Activated CD8-positive, alpha-beta T cell treated with anti-CD3 and anti-CD28 coated beads for 36 hours (primary cell): ENCODE results near the gene KIF13A. TPM values are rescaled to one million over a fixed set of nuclear protein-coding genes. Genes with fewer than 3 reads are reported as not detected.

Source experiments
- ATAC-seq: fragments of 200-7000 bp; cut with Tn5 transposase; one replicate; pipeline ENCODE4 v1.10.0; 2021; ENCODE audit warnings: mild to moderate bottlenecking, moderate library complexity
- CTCF ChIA-PET: fragments of 350-600 bp; sonication (Branson Sonifier 250); formaldehyde crosslinking; loops from one replicate; lab custom pipeline; 2021; ENCODE audit warnings: antibody characterized with exemption; lab: Charles Lee
- POLR2A ChIA-PET: fragments of 350-600 bp; sonication (Branson Sonifier 250); formaldehyde crosslinking; loops from one replicate; lab custom pipeline; 2021; ENCODE audit warnings: antibody characterized with exemption; lab: Charles Lee
- DNase-seq: peaks from one replicate; pipeline ENCODE4 v3.0.0-alpha.2; 2020
- H3K27ac Mint-ChIP-seq: one replicate; pipeline ENCODE4 v1.8.0; 2021; ENCODE audit warnings: mild to moderate bottlenecking, mixed read lengths
- H3K27me3 Mint-ChIP-seq: one replicate; pipeline ENCODE4 v1.8.0; 2021; ENCODE audit warnings: mixed read lengths
- H3K36me3 Mint-ChIP-seq: one replicate; pipeline ENCODE4 v1.8.0; 2021; ENCODE audit warnings: low read depth, mixed read lengths
- H3K4me1 Mint-ChIP-seq: one replicate; pipeline ENCODE4 v1.8.0; 2021; ENCODE audit warnings: low read depth, mixed read lengths
- H3K4me3 Mint-ChIP-seq: one replicate; pipeline ENCODE4 v1.8.0; 2021; ENCODE audit warnings: mild to moderate bottlenecking, moderate library complexity, mixed read lengths
- H3K9me3 Mint-ChIP-seq: one replicate; pipeline ENCODE4 v1.8.0; 2021; ENCODE audit warnings: mixed read lengths
- intact Hi-C: fragments of 100-400 bp; cut with micrococcal nuclease; formaldehyde crosslinking; loops from one replicate; pipeline ENCODE4 v1.10.0; 2022
- total RNA-seq, 2 experiments: library from RNA; stranded (reverse); gene quantifications; one replicate each; pipeline ENCODE4 v1.2.3, GENCODE V29; 2021
- TF ChIP-seq, protein P1 (sequence below): fragments of 200-600 bp; IDR thresholded peaks from one replicate; pipeline ENCODE4 v1.8.0; 2022; ENCODE audit warnings: antibody characterized with exemption, mild to moderate bottlenecking

KIF13A gene
- total RNA-seq, 2 experiments from 2014 or later = not detected

DNA sequence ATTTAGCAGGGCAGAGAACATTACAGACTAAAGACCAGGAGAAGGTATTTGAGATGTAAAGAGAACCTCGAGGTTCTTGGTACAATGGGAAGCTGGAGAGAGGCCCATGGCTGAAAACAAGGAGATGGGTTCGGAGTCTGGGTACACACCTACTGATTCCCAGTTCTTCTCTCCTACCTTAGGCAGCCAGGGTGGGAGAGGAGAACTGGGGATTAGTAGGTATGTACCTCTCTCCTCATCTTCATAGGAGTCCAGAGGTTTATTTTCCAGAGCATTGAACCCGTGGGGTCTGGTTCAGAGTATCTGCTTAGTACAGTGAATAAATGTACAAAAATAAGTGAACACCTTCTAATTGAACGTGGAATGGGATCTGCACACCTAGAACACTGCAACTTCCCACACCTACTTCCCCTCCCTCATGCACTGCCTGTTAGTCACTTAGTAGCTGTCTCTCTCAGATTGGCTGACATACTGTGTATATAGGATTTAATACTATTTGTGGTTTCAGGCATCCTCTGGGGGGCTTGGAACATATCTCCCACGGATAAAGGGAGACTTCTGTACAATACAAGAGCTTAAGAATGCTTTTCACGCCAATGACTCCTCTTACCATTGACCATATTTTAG is 257.2 kb downstream of the KIF13A start:
- DNase-seq (no peak), ATAC-seq (no peak)
- TF ChIP-seq, protein P1, sequence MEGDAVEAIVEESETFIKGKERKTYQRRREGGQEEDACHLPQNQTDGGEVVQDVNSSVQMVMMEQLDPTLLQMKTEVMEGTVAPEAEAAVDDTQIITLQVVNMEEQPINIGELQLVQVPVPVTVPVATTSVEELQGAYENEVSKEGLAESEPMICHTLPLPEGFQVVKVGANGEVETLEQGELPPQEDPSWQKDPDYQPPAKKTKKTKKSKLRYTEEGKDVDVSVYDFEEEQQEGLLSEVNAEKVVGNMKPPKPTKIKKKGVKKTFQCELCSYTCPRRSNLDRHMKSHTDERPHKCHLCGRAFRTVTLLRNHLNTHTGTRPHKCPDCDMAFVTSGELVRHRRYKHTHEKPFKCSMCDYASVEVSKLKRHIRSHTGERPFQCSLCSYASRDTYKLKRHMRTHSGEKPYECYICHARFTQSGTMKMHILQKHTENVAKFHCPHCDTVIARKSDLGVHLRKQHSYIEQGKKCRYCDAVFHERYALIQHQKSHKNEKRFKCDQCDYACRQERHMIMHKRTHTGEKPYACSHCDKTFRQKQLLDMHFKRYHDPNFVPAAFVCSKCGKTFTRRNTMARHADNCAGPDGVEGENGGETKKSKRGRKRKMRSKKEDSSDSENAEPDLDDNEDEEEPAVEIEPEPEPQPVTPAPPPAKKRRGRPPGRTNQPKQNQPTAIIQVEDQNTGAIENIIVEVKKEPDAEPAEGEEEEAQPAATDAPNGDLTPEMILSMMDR = no peak
- ChIA-PET CTCF (interaction anchor here (1.2 kb wide), 1 partner anchor 19 kb away, joined by 3 read pairs; no protein-coding TSS in a partner anchor), POLR2A (interaction anchor here (0.9 kb wide), 1 partner anchor 10 kb away, joined by 3 read pairs; no protein-coding TSS in a partner anchor)
- H3K4me3 Mint-ChIP-seq = no peak overlapping the region
- intact Hi-C loops = no loop called here
- no peaks in the 10 kb centered on the region for H3K4me1 Mint-ChIP-seq
- no peaks in the 10 kb centered on the region for H3K36me3 Mint-ChIP-seq
- H3K27ac Mint-ChIP-seq = no peak overlapping the region
- H3K9me3 Mint-ChIP-seq = no peaks in the 10 kb centered on the region
- H3K27me3 Mint-ChIP-seq = no peaks in the 10 kb centered on the region

DNA sequence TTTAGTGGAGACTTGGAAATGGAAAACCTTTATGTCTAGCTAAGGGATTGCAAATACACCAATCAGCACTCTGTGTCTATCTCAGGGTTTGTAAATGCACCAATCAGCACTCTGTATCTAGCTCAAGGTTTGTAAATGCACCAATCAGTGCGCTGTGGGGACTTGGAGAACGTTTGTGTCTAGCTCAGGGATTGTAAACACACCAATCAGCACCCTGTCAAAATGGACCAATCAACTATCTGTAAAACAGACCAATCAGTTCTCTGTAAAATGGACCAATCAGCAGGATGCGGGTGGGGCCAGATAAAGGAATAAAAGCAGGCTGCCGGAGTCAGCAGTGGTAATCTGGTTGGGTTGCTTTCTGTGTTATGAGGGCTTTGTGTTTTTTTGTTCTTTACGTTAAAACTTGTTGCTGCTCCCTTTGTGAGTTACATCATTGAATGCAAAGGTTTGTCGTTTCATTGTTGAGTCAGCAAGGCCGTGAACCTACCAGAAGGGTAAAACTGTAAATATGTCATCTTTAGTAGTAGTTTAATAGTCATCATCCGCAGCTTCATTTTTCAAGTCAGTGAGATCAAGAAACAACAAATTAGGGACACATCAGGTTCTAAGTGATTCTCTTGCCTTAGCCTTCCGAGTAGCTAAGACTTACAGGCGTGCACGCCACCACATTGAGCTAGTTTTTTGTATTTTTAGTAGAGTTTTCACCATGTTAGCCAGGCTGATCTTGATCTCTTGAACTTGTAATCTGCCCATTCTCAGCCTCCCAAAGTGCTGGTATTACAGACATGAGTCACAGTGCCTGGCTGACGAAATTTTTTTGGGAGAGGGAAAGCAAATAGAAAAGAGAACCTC is 258.0 kb downstream of the KIF13A start:
- ChIA-PET CTCF (interaction anchor here (1.2 kb wide), 1 partner anchor 19 kb away, joined by 3 read pairs; no protein-coding TSS in a partner anchor), POLR2A (interaction anchor here (0.9 kb wide), 1 partner anchor 9 kb away, joined by 3 read pairs; no protein-coding TSS in a partner anchor)
- H3K27ac Mint-ChIP-seq = no peak overlapping the region
- H3K36me3 Mint-ChIP-seq = no peaks in the 10 kb centered on the region
- H3K4me1 Mint-ChIP-seq = no peaks in the 10 kb centered on the region
- intact Hi-C loops = no loop called here
- TF ChIP-seq, protein P1 = no peak
- no peaks in the 10 kb centered on the region for H3K9me3 Mint-ChIP-seq
- no peak overlapping the region for H3K4me3 Mint-ChIP-seq
- ATAC-seq (no peak), DNase-seq (no peak)
- H3K27me3 Mint-ChIP-seq = no peaks in the 10 kb centered on the region

DNA sequence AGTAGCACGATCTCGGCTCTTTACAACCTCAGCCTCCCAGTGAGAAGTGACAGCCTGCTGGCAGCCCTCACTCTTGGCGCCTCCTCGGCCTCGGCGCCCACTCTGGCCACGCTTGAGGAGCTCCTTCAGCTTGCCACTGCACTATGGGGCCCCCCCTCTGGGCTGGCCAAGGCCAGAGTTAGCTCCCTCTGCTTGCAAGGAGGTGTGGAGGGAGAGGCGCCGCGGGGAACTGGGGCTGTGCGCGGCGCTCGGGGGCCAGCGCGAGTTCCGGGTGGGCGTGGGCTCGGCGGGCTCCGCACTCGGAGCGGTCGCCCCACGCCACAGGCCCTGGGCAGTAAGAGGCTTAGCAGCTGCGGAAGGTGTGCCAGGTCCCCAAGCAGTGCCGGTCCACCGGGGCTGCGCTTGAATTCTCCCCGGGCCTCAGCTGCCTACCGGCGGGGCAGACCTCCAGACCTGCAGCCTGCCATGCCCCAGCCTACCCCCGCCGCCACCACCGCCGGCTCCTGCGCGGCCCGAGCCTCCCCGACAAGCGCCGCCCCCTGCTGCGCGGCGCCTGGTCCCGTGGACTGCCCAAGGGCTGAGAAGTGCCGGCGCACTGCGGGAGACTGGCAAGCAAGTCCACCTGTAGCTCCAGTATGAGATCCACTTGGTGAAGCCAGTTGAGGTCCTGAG is 258.7 kb downstream of the KIF13A start:
- H3K27ac Mint-ChIP-seq = no peak overlapping the region
- H3K9me3 Mint-ChIP-seq = no peaks in the 10 kb centered on the region
- no peaks in the 10 kb centered on the region for H3K36me3 Mint-ChIP-seq
- H3K4me3 Mint-ChIP-seq = no peak overlapping the region
- DNase-seq = no peak
- TF ChIP-seq, protein P1 = no peak
- ATAC-seq = no peak
- H3K27me3 Mint-ChIP-seq = no peaks in the 10 kb centered on the region
- intact Hi-C loops = no loop called here
- CTCF ChIA-PET = no interaction called here
- POLR2A ChIA-PET = no interaction called here
- no peaks in the 10 kb centered on the region for H3K4me1 Mint-ChIP-seq

DNA sequence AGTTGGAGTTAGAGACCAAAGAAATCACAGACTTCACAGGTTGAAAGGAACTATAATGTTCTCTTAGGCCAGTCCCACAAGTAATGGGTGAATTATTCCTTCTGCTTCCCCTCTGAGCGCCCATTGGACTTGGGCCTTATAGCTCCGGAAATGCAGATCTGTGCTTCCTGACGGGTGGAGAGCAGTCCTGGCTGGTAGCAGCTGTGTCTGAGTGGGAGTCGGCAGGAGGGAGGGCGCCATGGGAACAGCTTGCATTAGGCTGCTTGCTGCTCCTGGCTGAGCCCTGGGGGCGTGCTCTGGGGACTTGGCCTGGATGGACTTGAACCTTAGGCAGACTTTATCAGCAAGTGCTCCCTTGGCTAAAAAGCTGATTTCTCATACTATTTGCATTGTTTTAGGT is 262.4 kb downstream of the KIF13A start:
- DNase-seq = no peak
- Mint-ChIP-seq H3K27ac (no peak overlapping the region), H3K36me3 (no peaks in the 10 kb centered on the region), H3K9me3 (no peaks in the 10 kb centered on the region), H3K27me3 (peaks cover 3% of the 10 kb centered on the region), H3K4me1 (no peaks in the 10 kb centered on the region), H3K4me3 (no peak overlapping the region)
- intact Hi-C loops = no loop called here
- ChIA-PET POLR2A (interaction anchor here (0.5 to 1.0 kb wide), 2 partner anchors 13 to 127 kb away, joined by 3 to 6 read pairs; no protein-coding TSS in a partner anchor), CTCF (no interaction called here)
- no peak for ATAC-seq
- TF ChIP-seq, protein P1 = no peak
